Activated CD4-positive, alpha-beta T cell treated with anti-CD3 and anti-CD28 coated beads, Interleukin-2, amount 50 U/mL, for 16 hours (primary cell): ENCODE measurements around the gene PHF21A.
A peak's percentile ranks its signal among the peaks of the same experiment; 100 is the strongest.

Source experiments
- DNase-seq: peaks from one replicate; pipeline ENCODE4 v3.0.0-alpha.2; 2020

The PHF21A gene

GRCh38 chr11:46121301-46121723, at the start of gene PHF21A:
Gene PHF21A, minus strand, starts transcription at chr11:46121454. Its CDS starts 37,235 bp downstream, at chr11:46084219.
- DNase-seq, result peak; percentile 92

- no peak for DNase-seq
Measured at GRCh38 chr11:46170797-46171196, 49.5 kb upstream of the PHF21A start.

GRCh38 chr11:46162700-46163099, 41.4 kb upstream of the PHF21A start:
- peak; percentile 8 for DNase-seq

GRCh38 chr11:46161201-46161600, 39.9 kb upstream of the PHF21A start:
- DNase-seq, result no peak

GRCh38 chr11:46160100-46160499, 38.8 kb upstream of the PHF21A start:
- no peak for DNase-seq

- no peak for DNase-seq
Measured at GRCh38 chr11:46159680-46160079, 38.4 kb upstream of the PHF21A start.

- peak; percentile 43 for DNase-seq
Measured at GRCh38 chr11:46149826-46150225, 28.6 kb upstream of the PHF21A start.

- no peak for DNase-seq
Measured at GRCh38 chr11:46149342-46149741, 28.1 kb upstream of the PHF21A start.

- no peak for DNase-seq
Measured at GRCh38 chr11:46144741-46145140, 23.5 kb upstream of the PHF21A start.

GRCh38 chr11:46143049-46143806, 22.0 kb upstream of the PHF21A start:
- DNase-seq, result no peak

GRCh38 chr11:46142561-46142960, 21.3 kb upstream of the PHF21A start:
- no peak for DNase-seq

GRCh38 chr11:46141597-46141996, 20.3 kb upstream of the PHF21A start:
- peak; percentile 27 for DNase-seq

- no peak for DNase-seq
Measured at GRCh38 chr11:46134540-46134939, 13.3 kb upstream of the PHF21A start.

- DNase-seq, result no peak
Measured at GRCh38 chr11:46134061-46134460, 12.8 kb upstream of the PHF21A start.

GRCh38 chr11:46133119-46133518, 11.9 kb upstream of the PHF21A start:
- no peak for DNase-seq

GRCh38 chr11:46130286-46130940, 9.2 kb upstream of the PHF21A start:
- DNase-seq, result no peak

- no peak for DNase-seq
Measured at GRCh38 chr11:46129133-46129532, 7.9 kb upstream of the PHF21A start.

- DNase-seq, result peak; percentile 86
Measured at GRCh38 chr11:46127150-46127638, 5.9 kb upstream of the PHF21A start.

GRCh38 chr11:46125284-46125683, 4.0 kb upstream of the PHF21A start:
- DNase-seq, result no peak

GRCh38 chr11:46122945-46123715, 1.9 kb upstream of the PHF21A start:
- DNase-seq, result no peak

GRCh38 chr11:46121724-46122477, 647 bp upstream of the PHF21A start:
- DNase-seq, result peak; percentile 79
